GM12892 (cell line): ENCODE measurements around the gene AACS.

ENCODE experiments used
- POLR2A ChIP-seq: IDR thresholded peaks from 2 replicates; pipeline ENCODE4 v1.6.1; 2011; ENCODE audit warnings: low read depth, low read length, control low read depth
- POLR2AphosphoS5 ChIP-seq: IDR thresholded peaks from 2 replicates; pipeline ENCODE4 v1.6.1; 2011; ENCODE audit warnings: low read depth, low read length, control low read depth
- TAF1 ChIP-seq: IDR thresholded peaks from 2 replicates; pipeline ENCODE4 v1.6.1; 2011; ENCODE audit warnings: low read depth, mild to moderate bottlenecking, control low read depth, low read length, borderline replicate concordance

DNA sequence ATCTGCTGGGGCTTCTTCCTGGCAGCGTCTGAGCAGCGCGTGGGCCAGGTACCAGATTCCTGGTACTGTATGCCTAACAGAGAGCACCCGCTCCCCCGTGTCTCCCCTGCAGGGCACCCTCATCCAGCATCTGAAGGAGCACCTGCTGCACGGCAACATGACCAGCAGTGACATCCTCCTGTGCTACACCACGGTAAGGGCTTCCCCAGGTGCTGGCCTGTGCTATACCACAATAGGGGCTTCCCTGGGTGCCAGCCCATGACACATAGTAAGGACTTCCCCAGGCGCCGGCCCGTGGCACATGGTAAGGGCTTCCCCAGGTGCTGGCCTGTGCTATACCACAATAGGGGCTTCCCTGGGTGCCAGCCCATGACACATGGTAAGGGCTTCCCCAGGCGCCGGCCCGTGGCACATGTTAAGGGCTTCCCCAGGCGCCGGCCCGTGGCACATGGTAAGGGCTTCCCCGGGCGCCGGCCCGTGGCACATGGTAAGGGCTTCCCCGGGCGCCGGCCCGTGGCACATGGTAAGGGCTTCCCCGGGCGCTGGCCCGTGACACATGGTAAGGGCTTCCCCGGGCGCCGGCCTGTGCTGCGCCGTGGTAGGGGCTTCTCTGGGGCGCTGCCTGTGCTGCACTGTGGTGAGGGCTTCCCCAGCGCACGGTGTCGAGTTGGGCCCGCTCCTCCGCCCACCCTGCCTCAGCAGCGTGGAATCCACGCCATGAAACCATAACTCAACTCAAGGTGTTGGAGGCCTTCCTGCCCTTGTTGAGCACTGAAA lies 49.3 kb downstream of the AACS start:
- no peak for TF ChIP-seq TAF1
- TF ChIP-seq POLR2A, result no peak
- no peak for TF ChIP-seq POLR2AphosphoS5
